HCT116 (cell line): Measurements from ENCODE around the gene GABBR2.

Source experiments
- CEBPB ChIP-seq: IDR thresholded peaks from 2 replicates; pipeline ENCODE4 v1.6.1; 2012; ENCODE audit warnings: low read depth
- CTCF ChIP-seq, 3 experiments: fragments of 200-600 bp in 1 of 3; sonication (generic) in 1 of 3; IDR thresholded peaks in 2 of 3; conservative IDR thresholded peaks in 1 of 3; 2 replicates each; pipeline ENCODE4 v1.5.1; 2012 to 2017; ENCODE audit warnings: low read depth in 2 of 3, low read length in 2 of 3, antibody characterized with exemption in 1 of 3, borderline replicate concordance in 1 of 3, control low read depth in 1 of 3, mild to moderate bottlenecking in 1 of 3, mixed read lengths in 1 of 3, mixed run types in 1 of 3, moderate library complexity in 1 of 3; ENCODE audit not compliant: insufficient read depth in 1 of 3
- EZH2phosphoT487 ChIP-seq: fragments of 200-600 bp; IDR thresholded peaks from 2 replicates; pipeline ENCODE4 v1.6.1; 2018; ENCODE audit warnings: antibody characterized with exemption, borderline replicate concordance
- FOSL1 ChIP-seq: IDR thresholded peaks from 2 replicates; pipeline ENCODE4 v1.6.1; 2012; ENCODE audit warnings: low read depth
- MAX ChIP-seq: IDR thresholded peaks from 2 replicates; pipeline ENCODE4 v1.6.1; 2012
- POLR2A ChIP-seq: IDR thresholded peaks from 2 replicates; pipeline ENCODE4 v1.7.0; 2011; ENCODE audit warnings: borderline replicate concordance; ENCODE audit not compliant: insufficient read depth, insufficient read length; ENCODE audit errors: extremely low read depth
- POLR2AphosphoS5 ChIP-seq: IDR thresholded peaks from 2 replicates; pipeline ENCODE4 v1.6.1; 2011; ENCODE audit warnings: mild to moderate bottlenecking, low read depth, low read length, moderate library complexity
- RAD21 ChIP-seq: IDR thresholded peaks from 2 replicates; pipeline ENCODE4 v1.6.1; 2012; ENCODE audit warnings: low read depth, mild to moderate bottlenecking
- TCF7L2 ChIP-seq: IDR thresholded peaks from 2 replicates; pipeline ENCODE4 v1.7.0; 2011; ENCODE audit warnings: borderline replicate concordance, inconsistent platforms; ENCODE audit not compliant: insufficient read depth, insufficient read length; ENCODE audit errors: extremely low read depth
- ZFX ChIP-seq: fragments of 450-650 bp; IDR thresholded peaks from 2 replicates; pipeline ENCODE4 v1.6.1; 2017

- TF ChIP-seq POLR2A = no peak
- no peak for TF ChIP-seq EZH2phosphoT487
- TF ChIP-seq TCF7L2 = no peak
- TF ChIP-seq CTCF (IDR thresholded peaks at IDR 0.05 in 2 of 3, conservative IDR thresholded peaks at IDR 0.05 in 1 of 3; ENCODE audit: borderline replicate concordance in 1 of 3, insufficient read depth in 1 of 3, low read depth in 2 of 3, low read length in 2 of 3) = no peak
- TF ChIP-seq RAD21 = no peak
- no peak for TF ChIP-seq MAX
- no peak for TF ChIP-seq FOSL1
- TF ChIP-seq CEBPB = no peak
- no peak for TF ChIP-seq ZFX
- no peak for TF ChIP-seq POLR2AphosphoS5
Measured at GRCh38 chr9:98280162-98280561, 428.6 kb downstream of the GABBR2 start.
